Keratinocyte (primary cell): Measurements from ENCODE around the gene DUSP2. TPM values are rescaled to one million over a fixed set of nuclear protein-coding genes. Genes with fewer than 3 reads are reported as not detected.

Experiments
- DNase-seq: peaks from one replicate; pipeline ENCODE4 v3.0.0-alpha.2; 2011; ENCODE audit warnings: low read depth, missing footprints, low spot score
- FAIRE-seq: peaks from 2 replicates; lab custom pipeline; 2011; peaks lifted over from hg19 to GRCh38; lab: Jason Lieb, UNC
- H2AFZ ChIP-seq: 2 replicates; pipeline ENCODE4 v1.6.0; 2012; ENCODE audit warnings: low read length, control low read depth, inconsistent platforms; ENCODE audit not compliant: control insufficient read depth
- H3K27ac ChIP-seq: 2 replicates; pipeline ENCODE4 v1.5.1; 2011; ENCODE audit warnings: low read length; ENCODE audit not compliant: control insufficient read depth, insufficient read depth
- H3K27me3 ChIP-seq: 3 replicates; pipeline ENCODE4 v1.6.0; 2011; ENCODE audit warnings: low read length; ENCODE audit not compliant: control insufficient read depth, insufficient read depth; ENCODE audit errors: extremely low read depth
- H3K36me3 ChIP-seq, 2 experiments: 2 replicates in 1 of 2; 3 replicates in 1 of 2; pipeline ENCODE4 v1.5.1; 2011; ENCODE audit warnings: low read length in 2 of 2, mild to moderate bottlenecking in 1 of 2; ENCODE audit not compliant: control insufficient read depth in 2 of 2, insufficient read depth in 2 of 2; ENCODE audit errors: extremely low read depth in 1 of 2
- H3K4me1 ChIP-seq: 3 replicates; pipeline ENCODE4 v1.5.1; 2011; ENCODE audit warnings: low read length; ENCODE audit not compliant: control insufficient read depth, insufficient read depth; ENCODE audit errors: extremely low read depth
- H3K4me2 ChIP-seq: 3 replicates; pipeline ENCODE4 v1.6.0; 2011; ENCODE audit warnings: low read depth, low read length; ENCODE audit not compliant: control insufficient read depth, insufficient read depth; ENCODE audit errors: extremely low read depth
- H3K4me3 ChIP-seq, 3 experiments: fragments of 200-600 bp in 1 of 3; sonication (generic) in 1 of 3; 2 replicates in 2 of 3; 3 replicates in 1 of 3; pipeline ENCODE4 v1.5.1; 2011 to 2016; ENCODE audit warnings: low read length in 3 of 3, mild to moderate bottlenecking in 3 of 3, control low read depth in 2 of 3, inconsistent platforms in 1 of 3, low read depth in 1 of 3, mixed read lengths in 1 of 3, mixed run types in 1 of 3, moderate library complexity in 1 of 3; ENCODE audit not compliant: control insufficient read depth in 2 of 3, insufficient read depth in 2 of 3; ENCODE audit errors: extremely low read depth in 1 of 3
- H3K79me2 ChIP-seq: 2 replicates; pipeline ENCODE4 v1.6.0; 2012; ENCODE audit warnings: low read length; ENCODE audit not compliant: control insufficient read depth, insufficient read depth
- H3K9ac ChIP-seq: 3 replicates; pipeline ENCODE4 v1.6.0; 2011; ENCODE audit warnings: low read length; ENCODE audit not compliant: control insufficient read depth, insufficient read depth; ENCODE audit errors: extremely low read depth
- H3K9me1 ChIP-seq: 3 replicates; pipeline ENCODE4 v1.6.0; 2011; ENCODE audit warnings: low read length; ENCODE audit not compliant: control insufficient read depth, insufficient read depth; ENCODE audit errors: extremely low read depth
- H3K9me3 ChIP-seq: 2 replicates; pipeline ENCODE4 v1.5.1; 2012; ENCODE audit warnings: low read depth, low read length; ENCODE audit not compliant: control insufficient read depth
- H4K20me1 ChIP-seq: 3 replicates; pipeline ENCODE4 v1.6.0; 2011; ENCODE audit warnings: low read length; ENCODE audit not compliant: control insufficient read depth, insufficient read depth; ENCODE audit errors: extremely low read depth
- CTCF ChIP-seq, 3 experiments: IDR thresholded peaks in 1 of 3; conservative IDR thresholded peaks in 1 of 3; optimal IDR thresholded peaks in 1 of 3; 2 replicates in 2 of 3; 3 replicates in 1 of 3; pipeline versions ENCODE3 to v1.5.1; 2011; ENCODE audit warnings: low read length in 3 of 3, mild to moderate bottlenecking in 3 of 3, moderate library complexity in 2 of 3, control low read depth in 1 of 3, inconsistent platforms in 1 of 3; ENCODE audit not compliant: insufficient read depth in 2 of 3; ENCODE audit errors: extremely low read depth in 1 of 3
- EZH2 ChIP-seq: IDR thresholded peaks from one replicate; pipeline ENCODE4 v1.6.1; 2012; ENCODE audit warnings: inconsistent platforms, mild to moderate bottlenecking, low read length, moderate library complexity
- dilution Hi-C: fragments of 300-500 bp; cut with MboI; formaldehyde crosslinking; loops from one replicate; pipeline ENCODE4 v1.7.0; 2020; ENCODE audit warnings: low sequenced_read_pairs; ENCODE audit not compliant: extremely low pct_ligation_motif_present
- polyA plus RNA-seq, 5 experiments: library from polyadenylated mRNA; depleted of rRNA in 3 of 5; stranded (reverse) in 3 of 5; stranded (forward) in 1 of 5; unstranded in 1 of 5; fragments of >200 nt; gene quantifications; 1 replicate in 1 of 5; 2 replicates in 3 of 5; 3 replicates in 1 of 5; pipeline versions ENCODE4 v1.2.1 to v1.2.3, GENCODE V29; 2011 to 2012; ENCODE audit warnings: missing spikeins in 2 of 5, low read depth in 1 of 5, low replicate concordance in 1 of 5

DUSP2 gene
- polyA plus RNA-seq, 1 donor (not counting 4 experiments of a cell fraction or from before 2014, with no cell fraction given), result 1.2 TPM

- DNase-seq (no peak), FAIRE-seq (no peak)
- dilution Hi-C loops, result no loop called here
- H3K36me3 ChIP-seq, result no peaks in the 10 kb centered on the region
- H3K27me3 ChIP-seq, result peaks cover 19% of the 10 kb centered on the region
- no peak within 1 kb of the TSS for H3K9ac ChIP-seq
- no peaks in the 10 kb centered on the region for H3K79me2 ChIP-seq
- no peaks in the 10 kb centered on the region for H3K9me3 ChIP-seq
- no peaks in the 10 kb centered on the region for H4K20me1 ChIP-seq
- H3K4me1 ChIP-seq, result no peaks in the 10 kb centered on the region
- H3K27ac ChIP-seq, result no peak within 1 kb of the TSS
- no peak within 1 kb of the TSS for H3K4me2 ChIP-seq
- H3K4me3 ChIP-seq, result no peak within 1 kb of the TSS
- H3K9me1 ChIP-seq, result no peaks in the 10 kb centered on the region
- TF ChIP-seq EZH2 (no peak), CTCF (optimal IDR thresholded peaks at IDR 0.05 in 1 of 3, IDR thresholded peaks at IDR 0.05 in 1 of 3, conservative IDR thresholded peaks at IDR 0.05 in 1 of 3; ENCODE audit: extremely low read depth in 1 of 3, insufficient read depth in 2 of 3, low read length in 3 of 3) (peak in 2 of 3 experiments; percentile 43 to 58)
- H2AFZ ChIP-seq, result no peak within 1 kb of the TSS
Observed at GRCh38 chr2:96138179-96139145, 6.8 kb downstream of the DUSP2 start, which contains the start of gene ASTL. Gene ASTL (minus strand): TSS chr2:96138502. CDS start chr2:96138436, 66 bp downstream.

- Histone ChIP-seq H2AFZ (no peak overlapping the region), H3K36me3 (no peaks in the 10 kb centered on the region), H3K9ac (no peak overlapping the region), H3K9me1 (no peaks in the 10 kb centered on the region), H3K27ac (no peak overlapping the region), H3K4me3 (no peak overlapping the region), H3K4me2 (no peak overlapping the region), H3K79me2 (no peaks in the 10 kb centered on the region), H4K20me1 (no peaks in the 10 kb centered on the region), H3K9me3 (no peaks in the 10 kb centered on the region), H3K4me1 (no peaks in the 10 kb centered on the region), H3K27me3 (peaks cover 19% of the 10 kb centered on the region)
- TF ChIP-seq CTCF (optimal IDR thresholded peaks at IDR 0.05 in 1 of 3, IDR thresholded peaks at IDR 0.05 in 1 of 3, conservative IDR thresholded peaks at IDR 0.05 in 1 of 3; ENCODE audit: extremely low read depth in 1 of 3, insufficient read depth in 2 of 3, low read length in 3 of 3), result no peak
- no peak for TF ChIP-seq EZH2
- FAIRE-seq (no peak), DNase-seq (no peak)
- dilution Hi-C loops, result no loop called here
Observed at GRCh38 chr2:96137321-96138178, 7.7 kb downstream of the DUSP2 start.
